Measurements from ENCODE around the gene EPHB2.

- TF ChIP-seq TAF1 (IDR thresholded peaks at IDR 0.05; ENCODE audit: low read depth) (no peak), MAX (IDR thresholded peaks at IDR 0.05) (no peak), CREB1 (IDR thresholded peaks at IDR 0.05; ENCODE audit: low read depth) (no peak), REST (IDR thresholded peaks at IDR 0.05; ENCODE audit: low read depth) (no peak), FOXM1 (IDR thresholded peaks at IDR 0.05; ENCODE audit: borderline replicate concordance, low read depth) (no peak), TEAD4 (IDR thresholded peaks at IDR 0.05) (no peak), TCF12 (IDR thresholded peaks at IDR 0.05; ENCODE audit: low read depth) (no peak), NFIC (IDR thresholded peaks at IDR 0.05) (no peak), USF1 (IDR thresholded peaks at IDR 0.05) (no peak), RAD21 (IDR thresholded peaks at IDR 0.05; ENCODE audit: low read depth) (no peak), YY1 (IDR thresholded peaks at IDR 0.05; ENCODE audit: low read depth) (no peak), CEBPB (IDR thresholded peaks at IDR 0.05) (no peak)
These were observed 91.1 kb downstream of the EPHB2 start for GRCh38 chr1:22801761-22802160.

All from Ishikawa (cell line).